Bronchial epithelial cell (primary cell): ENCODE measurements around the gene ANP32A. TPM values are rescaled to one million over a fixed set of nuclear protein-coding genes. Genes with fewer than 3 reads are reported as not detected.

ENCODE experiments used
- DNase-seq: peaks from one replicate; pipeline ENCODE4 v3.0.0-alpha.2; 2010; ENCODE audit warnings: low read depth
- FAIRE-seq: peaks from 2 replicates; lab custom pipeline; 2011; peaks lifted over from hg19 to GRCh38; lab: Jason Lieb, UNC
- H3K27me3 ChIP-seq: 2 replicates; pipeline ENCODE4 v1.5.1; 2011; ENCODE audit warnings: low read length; ENCODE audit not compliant: control insufficient read depth, insufficient read depth
- H3K36me3 ChIP-seq: 2 replicates; pipeline ENCODE4 v1.5.1; 2011; ENCODE audit warnings: low read length; ENCODE audit not compliant: control insufficient read depth, insufficient read depth
- H3K4me3 ChIP-seq: 2 replicates; pipeline ENCODE4 v1.5.1; 2011; ENCODE audit warnings: mild to moderate bottlenecking, low read depth, low read length, control low read depth
- CTCF ChIP-seq: IDR thresholded peaks from 2 replicates; pipeline ENCODE4 v1.5.1; 2011; ENCODE audit warnings: mild to moderate bottlenecking, moderate library complexity, low read length, control low read depth, inconsistent platforms; ENCODE audit not compliant: insufficient read depth, severe bottlenecking
- total RNA-seq: library from RNA; depleted of rRNA; stranded (reverse); fragments of >200 nt; gene quantifications from 2 replicates; pipeline ENCODE4 v1.2.1, GENCODE V29; 2014

The ANP32A gene
- total RNA-seq, 1 donor from 2014 or later: 42.6 TPM

- no peaks in the 10 kb centered on the region for H3K36me3 ChIP-seq
- no peak for DNase-seq
- no peak overlapping the region for H3K4me3 ChIP-seq
- peaks cover 13% of the 10 kb centered on the region for H3K27me3 ChIP-seq
- no peak for FAIRE-seq
- TF ChIP-seq CTCF: no peak
Measured at GRCh38 chr15:68842958-68843357, 22.3 kb upstream of the ANP32A start.

DNA sequence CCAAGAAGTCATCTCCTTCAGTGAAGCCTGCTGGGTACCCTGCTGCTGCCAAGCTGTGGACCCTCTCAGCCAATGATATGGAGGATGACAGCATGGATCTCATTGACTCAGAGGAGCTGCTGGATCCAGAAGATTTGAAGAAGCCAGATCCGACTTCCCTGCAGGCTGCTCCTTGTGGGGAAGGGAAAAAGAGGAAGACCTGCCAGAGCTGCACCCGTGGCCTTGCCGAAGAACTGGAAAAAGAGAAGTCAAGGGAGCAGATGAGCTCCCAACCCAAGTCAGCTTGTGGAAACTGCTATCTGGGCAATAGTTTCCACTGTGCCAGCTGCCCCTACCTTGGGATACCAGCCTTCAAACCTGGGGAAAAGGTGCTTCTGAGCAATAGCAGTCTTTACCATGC lies 13.7 kb upstream of the ANP32A start:
- no peak for FAIRE-seq
- Histone ChIP-seq H3K27me3 (peaks cover 8% of the 10 kb centered on the region), H3K4me3 (no peak overlapping the region), H3K36me3 (no peaks in the 10 kb centered on the region)
- DNase-seq: no peak
- no peak for TF ChIP-seq CTCF

DNA sequence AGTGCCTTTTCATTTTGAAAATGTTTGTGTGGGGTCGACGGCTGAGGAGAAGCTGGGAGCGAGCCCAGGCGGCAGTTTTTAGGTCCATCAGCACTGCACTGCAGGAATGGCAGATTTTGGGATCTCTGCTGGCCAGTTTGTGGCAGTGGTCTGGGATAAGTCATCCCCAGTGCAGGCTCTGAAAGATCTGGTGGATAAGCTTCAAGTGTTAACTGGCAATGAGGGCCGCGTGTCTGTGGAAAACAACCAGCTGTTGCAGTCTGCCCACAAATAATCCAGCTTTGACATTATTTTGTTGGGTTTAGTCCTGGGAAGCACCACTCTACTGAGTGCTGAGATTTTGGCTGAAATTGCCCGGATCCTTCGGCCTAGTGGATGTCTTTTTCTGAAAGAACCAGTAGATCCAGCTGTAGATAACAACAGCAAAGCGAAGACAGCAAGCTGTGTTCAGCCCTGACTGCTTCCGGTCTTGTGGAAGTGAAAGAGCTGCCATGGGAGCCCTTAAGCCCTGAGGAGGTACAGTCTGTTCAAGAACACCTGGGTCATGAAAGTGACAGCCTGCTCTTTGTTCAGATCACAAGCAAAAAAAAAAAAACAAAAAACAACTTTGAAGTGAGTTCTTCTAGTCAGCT lies 13.1 kb upstream of the ANP32A start:
- no peak for FAIRE-seq
- Histone ChIP-seq H3K4me3 (no peak overlapping the region), H3K27me3 (peaks cover 8% of the 10 kb centered on the region), H3K36me3 (no peaks in the 10 kb centered on the region)
- DNase-seq: no peak
- no peak for TF ChIP-seq CTCF

- Histone ChIP-seq H3K4me3 (no peak overlapping the region), H3K36me3 (no peaks in the 10 kb centered on the region), H3K27me3 (peaks cover 8% of the 10 kb centered on the region)
- TF ChIP-seq CTCF: no peak
- DNase-seq (no peak), FAIRE-seq (no peak)
Measured at GRCh38 chr15:68830141-68830785, 9.6 kb upstream of the ANP32A start.

GRCh38 chr15:68829068-68829467 lies 8.4 kb upstream of the ANP32A start:
- no peak for FAIRE-seq
- peaks cover 6% of the 10 kb centered on the region for H3K27me3 ChIP-seq
- TF ChIP-seq CTCF: peak; percentile 58
- H3K36me3 ChIP-seq: no peaks in the 10 kb centered on the region
- no peak overlapping the region for H3K4me3 ChIP-seq
- peak; percentile 30 for DNase-seq
